Lower leg skin (tissue), 3 donors: ENCODE results near the gene EP400.

Experiments
- CTCF ChIP-seq, 3 donors: fragments of 450-650 bp; IDR thresholded peaks; one replicate each; pipeline ENCODE4 v1.5.1; 2016; ENCODE audit warnings: antibody characterized with exemption in 3 of 3, mild to moderate bottlenecking in 3 of 3, moderate library complexity in 2 of 3
- POLR2A ChIP-seq, 2 donors: fragments of 450-650 bp; IDR thresholded peaks; one replicate each; pipeline ENCODE4 v1.6.1; 2016 to 2017; ENCODE audit warnings: antibody characterized with exemption in 2 of 2, mild to moderate bottlenecking in 1 of 2, moderate library complexity in 1 of 2

DNA sequence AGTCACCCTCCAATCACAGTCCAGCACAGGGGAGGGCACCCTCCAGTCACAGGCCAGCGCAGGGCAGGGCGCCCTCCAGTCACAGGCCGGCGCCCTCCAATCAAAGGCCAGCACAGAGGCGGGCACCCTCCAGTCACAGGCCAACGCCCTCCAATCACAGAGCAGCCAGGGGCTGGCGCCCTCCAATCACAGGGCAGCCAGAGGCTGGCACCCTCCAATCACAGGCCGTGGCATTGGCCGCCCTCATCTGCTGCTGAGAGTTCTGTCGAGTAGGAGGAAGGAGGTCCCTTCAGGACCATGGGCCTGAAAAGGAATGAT, 167.8 kb downstream of the EP400 start:
- TF ChIP-seq CTCF (IDR thresholded peaks at IDR 0.05), result no peak
- no peak for TF ChIP-seq POLR2A (IDR thresholded peaks at IDR 0.05)
